Measurements from ENCODE around the gene TTLL5.
"Not testable (repeated sequence)": the region's sequence is repeated elsewhere in the genome, so short reads cannot be mapped to it uniquely, and the experiment has no call there.

TTLL5 gene

DNA sequence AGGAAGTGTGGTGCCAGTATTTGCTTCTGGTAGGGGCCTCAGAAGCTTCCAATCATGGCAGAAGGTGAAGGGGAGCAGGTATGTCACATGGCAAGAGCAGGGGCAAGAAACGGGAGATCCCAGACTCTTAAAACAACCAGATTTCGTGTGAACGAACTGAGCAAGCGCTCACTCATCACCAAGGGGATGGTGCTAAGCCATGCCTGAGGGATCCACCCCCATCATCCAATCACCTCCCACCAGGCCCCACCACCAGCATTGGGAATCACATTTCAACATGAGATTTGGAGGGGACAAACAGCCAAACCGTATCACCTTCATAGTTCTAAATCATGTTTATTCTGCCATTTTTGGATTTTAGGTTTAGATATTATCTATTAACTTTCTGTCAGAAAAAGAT is 179.9 kb downstream of the TTLL5 start:
- no peak for DNase-seq

DNA sequence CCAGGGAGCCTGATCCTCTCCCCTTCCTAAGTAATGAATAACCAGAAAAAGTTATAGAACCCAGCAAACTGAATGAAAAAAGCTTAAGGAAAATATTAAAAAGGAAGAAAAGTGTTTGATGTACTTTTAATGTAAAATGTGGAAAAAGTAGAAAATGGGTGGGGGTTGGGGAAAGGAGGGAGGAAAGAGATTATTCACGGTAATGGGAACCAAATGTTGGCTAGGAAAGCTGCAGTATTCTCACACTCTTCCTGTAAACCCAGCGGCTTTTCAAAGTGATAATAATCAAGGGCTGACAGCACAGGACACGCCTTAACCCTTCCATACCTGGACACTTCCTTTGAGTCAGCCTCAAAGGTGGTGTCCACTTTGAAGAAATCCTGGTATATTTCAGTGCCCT is 181.5 kb downstream of the TTLL5 start:
- DNase-seq = no peak

DNA sequence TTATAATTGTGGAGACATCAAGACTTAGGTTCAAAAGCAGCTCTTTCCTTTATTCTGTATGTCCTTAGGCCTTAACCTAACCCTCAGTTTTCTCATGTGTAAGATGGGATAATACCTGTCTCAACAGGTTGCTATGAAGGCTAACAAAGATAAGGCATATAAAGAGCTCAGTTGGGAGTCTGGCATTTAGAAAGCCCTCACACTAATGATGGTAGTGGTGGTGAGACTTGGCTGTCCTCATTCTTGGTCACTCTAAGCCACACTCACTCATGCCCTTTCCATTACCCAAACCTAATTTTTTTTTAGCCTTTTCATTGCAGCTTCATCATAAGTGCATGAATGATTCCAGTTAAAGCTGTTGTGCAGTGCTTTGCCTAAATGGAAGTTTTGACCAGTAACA is 183.4 kb downstream of the TTLL5 start:
- DNase-seq = no peak

DNA sequence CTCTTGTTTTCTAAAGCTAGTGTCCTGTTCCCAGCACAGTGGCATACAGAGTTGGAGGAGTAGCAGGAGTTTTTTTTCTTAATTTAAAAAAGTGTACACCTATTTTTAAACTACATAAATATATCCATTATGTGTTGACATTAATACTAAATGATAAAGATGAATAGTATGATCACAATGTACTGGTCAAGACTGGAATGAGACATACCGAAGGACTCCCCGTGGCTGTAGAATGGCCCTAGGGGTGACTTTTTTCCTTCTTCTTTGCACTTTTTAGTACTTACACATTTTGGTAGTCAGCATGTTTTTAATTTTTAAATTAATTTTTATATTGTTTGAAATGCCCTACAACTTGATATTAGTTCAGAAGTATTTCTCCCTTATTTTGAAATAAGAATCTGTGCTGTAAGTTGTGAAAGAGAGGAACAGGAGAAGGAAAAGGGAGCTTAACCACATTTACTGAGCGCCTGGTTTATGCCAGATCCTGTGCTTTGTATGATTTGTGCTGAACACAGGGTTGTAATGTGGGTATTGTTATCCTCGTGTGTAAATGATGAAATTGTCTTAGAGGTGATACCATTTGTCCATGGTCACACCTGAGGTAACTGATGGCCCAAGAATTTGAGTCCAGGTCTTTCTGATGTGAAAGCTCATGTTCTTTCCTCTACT is 184.2 kb downstream of the TTLL5 start:
- no peak for DNase-seq

DNA sequence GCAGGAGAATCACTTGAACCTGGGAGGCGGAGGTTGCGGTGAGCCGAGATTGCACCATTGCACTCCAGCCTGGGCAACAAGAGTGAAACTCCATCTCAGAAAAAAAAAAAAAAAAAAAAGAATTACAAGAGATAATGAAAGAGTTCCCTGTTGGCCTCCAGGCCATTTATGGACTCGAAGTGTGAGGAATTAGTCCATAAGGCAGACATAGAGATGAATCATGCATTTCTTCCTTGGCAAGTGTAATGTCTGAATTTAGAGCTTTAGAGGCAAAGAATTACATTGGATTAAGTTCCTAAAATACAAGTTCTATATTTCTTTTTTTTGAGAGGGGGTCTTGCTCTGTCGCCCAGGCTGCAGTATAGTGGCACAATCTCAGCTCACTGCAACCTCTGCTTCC is 185.6 kb downstream of the TTLL5 start:
- not testable (repeated sequence) for DNase-seq

DNA sequence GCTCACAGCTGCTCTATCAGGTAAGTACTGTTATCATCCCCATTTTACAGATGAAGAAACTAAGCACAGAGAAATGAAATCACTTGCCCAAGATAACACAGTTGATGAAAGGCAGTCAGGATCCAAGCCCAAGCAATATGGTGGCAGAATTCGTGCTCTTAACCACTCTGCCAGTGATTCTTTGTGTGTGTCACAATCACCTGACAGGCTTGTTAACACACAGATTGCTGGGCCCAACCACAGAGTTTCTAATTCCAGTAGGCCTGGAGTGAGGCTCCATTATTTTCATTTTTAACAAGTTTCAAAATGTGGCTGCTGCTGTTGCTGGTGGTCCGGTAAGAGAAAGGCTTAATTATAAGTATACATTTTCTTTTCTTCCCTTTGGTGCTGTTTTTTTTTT is 186.5 kb downstream of the TTLL5 start:
- no peak for DNase-seq

DNA sequence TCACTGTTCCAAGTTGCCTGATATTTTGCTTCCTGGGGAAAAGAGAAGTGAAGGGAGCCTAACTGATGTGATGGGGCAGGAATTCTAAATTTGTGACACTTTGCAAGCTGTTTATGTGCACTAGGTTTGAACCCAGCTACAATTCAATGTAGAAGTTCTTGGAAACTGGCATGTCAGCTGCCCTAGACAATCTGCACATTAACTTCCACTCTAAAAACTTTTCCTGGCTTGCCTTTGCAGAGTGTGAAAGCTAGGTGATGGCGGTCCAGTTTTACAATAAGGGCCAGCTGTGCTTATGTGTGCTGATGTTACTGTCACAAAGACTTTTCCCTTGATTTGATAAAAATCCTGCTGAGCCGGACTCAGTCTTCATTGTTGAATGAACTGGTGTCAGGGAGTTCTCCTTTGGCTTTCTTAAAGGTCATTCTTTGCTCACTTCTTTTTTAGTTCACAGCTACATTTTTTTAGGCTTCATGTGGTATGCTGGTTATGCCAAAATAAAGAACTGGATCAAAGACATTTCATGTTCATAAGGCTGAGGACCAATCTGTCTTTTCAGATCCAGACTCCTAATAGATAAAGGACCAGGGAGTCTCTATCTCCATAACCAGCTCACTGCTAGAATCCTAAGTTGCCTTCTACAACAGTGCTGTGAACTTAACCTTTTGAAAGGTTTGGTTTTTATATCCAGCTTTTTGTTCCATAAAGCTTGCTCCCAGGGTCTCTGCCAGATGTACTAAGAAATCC is 187.3 kb downstream of the TTLL5 start:
- DNase-seq = no peak

DNA sequence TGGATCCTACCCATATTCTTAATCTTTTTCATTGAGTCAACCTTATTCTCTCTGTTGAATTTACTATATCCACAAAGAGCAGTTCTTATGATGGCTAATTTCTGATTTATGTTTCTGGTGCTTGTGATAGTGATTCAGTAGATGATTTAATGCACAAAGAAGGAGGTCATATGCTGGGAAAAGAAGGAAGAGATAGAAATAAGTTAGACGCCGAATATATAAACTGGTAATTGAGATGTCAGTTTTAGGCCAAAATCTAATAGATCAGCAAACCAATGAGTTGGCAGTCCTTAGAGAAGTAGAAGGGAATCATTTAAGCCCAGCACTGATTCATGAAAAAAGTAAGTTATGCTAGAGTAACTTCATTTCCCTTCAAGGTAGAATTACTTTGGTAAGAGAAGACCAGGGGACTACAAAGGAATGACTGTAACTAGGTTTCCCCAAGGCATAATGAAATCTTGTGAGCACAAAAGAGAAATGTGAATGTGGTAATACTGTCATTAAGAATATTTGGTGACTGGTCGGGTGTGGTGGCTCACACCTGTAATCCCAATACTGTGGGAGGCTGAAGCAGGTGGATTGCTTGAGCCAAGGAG is 188.4 kb downstream of the TTLL5 start:
- no peak for DNase-seq

DNA sequence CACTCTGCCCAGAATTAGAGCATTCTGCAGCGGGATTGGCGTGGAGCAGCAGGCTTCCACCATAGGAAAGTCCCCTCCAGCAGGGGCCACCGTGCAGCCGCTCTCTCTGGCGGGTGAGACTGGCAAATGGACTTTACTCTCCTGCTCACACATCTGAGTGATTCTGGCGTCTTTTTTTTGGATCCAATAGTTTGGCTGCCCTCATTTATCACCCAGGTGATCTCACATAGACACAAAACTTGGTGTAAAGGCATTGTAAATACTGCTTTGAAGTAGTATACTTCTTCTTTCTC is 190.5 kb downstream of the TTLL5 start:
- DNase-seq = no peak

DNA sequence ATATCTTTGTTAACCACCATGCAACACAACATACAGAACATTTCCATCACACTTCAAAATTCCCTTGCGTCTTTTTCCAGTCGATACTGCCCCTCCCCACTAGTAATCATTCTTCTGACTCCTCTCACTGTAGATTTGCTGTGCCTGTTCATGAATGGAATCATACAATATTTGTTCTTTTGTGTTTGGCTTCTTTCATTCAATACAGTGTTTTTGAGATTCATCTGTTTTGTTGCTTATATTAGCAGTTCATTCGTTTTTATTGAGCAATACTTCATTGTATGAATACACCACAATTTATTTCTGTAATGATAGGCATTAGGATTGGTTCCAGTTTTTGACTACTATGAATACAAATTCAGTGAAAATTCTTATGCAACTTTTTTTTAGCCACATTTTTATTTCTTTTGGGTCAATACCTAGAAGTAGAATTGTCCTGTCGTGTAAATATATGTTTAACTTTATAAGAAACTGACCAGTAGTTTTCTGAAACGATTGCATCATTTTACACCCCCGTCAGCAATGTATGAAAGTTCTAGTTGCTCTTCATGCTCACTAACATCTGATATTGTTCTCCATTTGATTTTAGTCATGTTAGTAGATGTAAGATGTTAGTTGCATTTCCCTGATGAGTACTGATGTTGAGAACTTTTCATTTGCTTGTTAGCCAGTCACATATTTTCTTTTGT is 193.2 kb downstream of the TTLL5 start:
- no peak for DNase-seq

DNA sequence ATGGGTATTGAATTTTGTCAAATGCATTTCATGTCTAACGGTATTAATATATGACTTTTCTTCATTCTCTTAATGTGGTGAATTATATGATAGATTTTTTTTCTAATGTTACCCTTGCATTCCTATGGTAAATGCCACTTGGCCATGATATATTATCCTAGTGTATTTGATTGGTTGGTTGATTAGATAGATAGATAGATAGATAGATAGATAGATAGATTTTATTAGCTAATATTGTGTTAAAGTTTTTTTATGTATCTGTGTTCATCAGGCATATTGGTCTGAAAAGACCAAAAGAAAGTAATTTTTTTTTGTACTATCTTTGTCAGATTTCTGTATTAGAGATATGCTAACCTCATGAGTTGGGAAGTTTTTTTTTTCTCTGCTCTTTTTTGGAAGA is 196.2 kb downstream of the TTLL5 start:
- no peak for DNase-seq

DNA sequence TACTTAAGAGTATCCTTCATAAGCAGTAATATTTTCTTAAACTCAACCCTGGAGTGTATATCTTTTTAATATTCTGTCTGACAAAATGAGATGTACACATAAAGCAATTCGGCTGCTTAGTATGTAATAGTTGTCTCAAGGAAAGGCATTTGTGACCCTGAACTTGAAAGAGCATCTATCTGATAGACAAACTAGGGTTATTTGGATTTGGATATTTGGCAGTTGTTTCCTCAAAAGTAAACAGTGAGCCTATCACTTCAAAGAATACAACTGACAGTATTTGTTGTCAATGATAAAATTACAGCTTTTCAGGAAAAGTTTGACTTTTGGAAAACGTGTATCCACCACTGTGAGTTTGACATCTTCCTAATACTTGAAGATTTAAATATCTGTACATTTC is 197.3 kb downstream of the TTLL5 start:
- DNase-seq = no peak

DNA sequence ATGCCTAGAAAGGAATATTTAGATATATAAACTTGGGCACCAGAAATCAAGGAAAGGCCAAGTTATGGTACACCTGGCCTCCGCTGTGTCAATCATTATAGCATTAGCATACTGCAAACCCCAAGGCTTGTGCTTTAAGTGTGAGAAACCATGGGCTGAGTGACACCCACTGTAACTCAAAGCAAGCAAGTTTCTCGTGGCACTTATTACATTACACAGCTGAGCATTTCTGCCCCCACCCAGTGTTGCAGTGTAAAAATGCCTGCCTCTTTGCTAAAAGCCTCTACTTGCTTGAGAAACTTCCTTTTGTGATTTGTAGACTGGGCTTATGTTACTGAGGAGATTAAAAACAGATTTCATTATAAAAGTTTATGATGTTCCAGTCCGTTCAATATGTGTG is 198.7 kb downstream of the TTLL5 start:
- DNase-seq = no peak

DNA sequence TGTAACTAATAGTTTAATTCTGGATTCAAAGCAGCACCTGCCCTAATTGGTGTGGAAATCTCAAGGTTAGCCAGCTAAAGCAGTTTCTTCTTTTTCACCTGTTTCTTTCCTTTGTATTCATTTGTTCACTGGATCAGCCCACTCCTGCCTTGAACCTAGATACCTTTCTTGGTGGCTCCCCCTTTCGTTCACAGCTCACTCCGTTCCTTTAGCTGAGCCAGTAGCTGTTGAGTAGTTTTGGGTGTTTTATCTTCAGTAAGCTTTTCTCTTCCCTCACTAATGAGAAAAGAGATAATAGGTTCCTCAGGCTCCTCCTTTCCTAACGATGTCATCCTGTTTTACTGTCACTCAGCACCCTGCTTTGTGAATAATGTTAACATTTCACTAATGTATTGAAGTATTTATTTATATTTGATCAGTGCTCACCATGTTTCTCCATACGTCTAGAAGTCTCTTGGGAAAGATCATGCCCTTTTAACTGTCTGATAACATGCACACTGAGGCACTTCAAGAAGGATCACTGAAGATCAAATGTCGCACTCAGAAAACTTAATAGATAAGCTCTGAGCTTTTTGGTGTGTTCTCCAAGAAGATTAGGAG is 199.6 kb downstream of the TTLL5 start:
- no peak for DNase-seq

DNA sequence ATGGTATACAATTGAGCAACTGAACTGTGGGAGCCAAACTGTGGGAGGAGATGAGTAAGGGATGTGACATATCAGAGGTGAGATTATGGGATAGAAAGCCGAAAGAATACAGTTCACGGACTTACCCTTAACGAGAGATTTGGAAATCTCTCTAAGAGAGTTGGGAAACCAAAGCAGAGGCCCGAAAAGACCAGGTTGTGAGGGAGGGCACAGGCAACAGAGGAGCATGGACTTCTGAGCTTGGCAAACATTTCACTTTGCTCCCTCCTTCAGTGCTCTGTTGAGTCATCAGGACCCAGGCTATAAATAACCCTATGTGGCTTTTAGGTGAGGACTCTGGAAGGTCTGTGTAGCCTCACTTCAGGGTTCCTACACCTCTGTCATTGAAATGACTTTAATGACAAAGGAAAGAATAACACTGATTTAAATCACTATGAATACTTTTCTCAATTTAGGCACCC is 200.1 kb downstream of the TTLL5 start:
- DNase-seq = no peak

DNA sequence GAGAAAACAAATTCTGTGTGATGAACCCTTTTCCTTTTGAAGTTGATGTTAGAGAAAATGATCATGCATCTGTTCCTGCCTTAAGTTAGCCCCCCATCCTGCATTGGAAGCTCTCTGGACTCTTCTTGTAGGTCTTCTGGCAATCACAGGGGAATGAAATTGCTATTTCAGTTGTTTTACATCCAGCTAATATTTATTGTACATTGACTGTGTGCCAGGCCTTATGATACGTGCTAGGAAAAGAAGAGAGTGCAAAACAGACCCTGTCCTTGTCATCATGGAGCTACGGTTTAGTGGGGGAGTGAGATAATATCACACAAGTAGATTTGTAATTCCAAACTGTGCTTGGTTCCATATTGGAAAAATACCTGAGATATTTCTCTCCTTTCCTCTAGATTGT is 202.2 kb downstream of the TTLL5 start:
- no peak for DNase-seq

DNA sequence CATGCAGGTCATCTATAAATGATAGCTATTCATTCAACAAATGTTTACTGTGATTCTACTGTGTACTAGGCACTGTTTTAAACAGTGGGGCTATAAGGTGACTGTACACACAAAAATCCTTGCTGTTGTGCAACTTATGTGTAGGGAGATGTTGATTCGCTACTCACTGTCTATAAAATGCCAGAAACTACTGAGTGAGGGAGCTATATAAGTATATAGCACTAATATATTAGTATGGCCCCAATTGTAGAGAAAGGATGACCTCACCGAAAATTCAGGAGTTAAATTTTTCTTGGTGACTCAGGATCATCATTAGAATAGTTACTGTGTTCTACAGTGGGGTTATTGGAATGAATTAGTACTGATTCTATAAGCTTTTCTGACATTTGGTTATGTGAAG is 203.3 kb downstream of the TTLL5 start:
- DNase-seq = no peak

DNA sequence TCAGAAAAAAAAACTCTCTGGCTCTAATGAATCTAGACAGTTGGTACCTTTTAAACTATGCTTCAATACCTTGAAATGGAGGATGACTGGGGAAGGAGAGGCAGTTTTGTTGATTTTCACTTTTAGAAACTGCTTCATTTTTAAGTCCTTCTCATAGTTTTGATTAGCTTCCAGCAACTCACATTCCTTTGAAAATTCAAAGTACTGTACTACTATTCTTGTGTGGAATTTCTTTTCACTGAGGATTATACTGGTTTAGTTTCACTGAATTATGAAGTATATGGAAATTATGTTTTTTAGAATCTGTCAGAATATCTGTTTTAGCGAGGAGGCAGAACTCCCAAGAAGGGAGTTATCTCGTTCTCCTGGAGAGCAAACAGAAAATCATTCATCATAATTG is 204.5 kb downstream of the TTLL5 start:
- no peak for DNase-seq

DNA sequence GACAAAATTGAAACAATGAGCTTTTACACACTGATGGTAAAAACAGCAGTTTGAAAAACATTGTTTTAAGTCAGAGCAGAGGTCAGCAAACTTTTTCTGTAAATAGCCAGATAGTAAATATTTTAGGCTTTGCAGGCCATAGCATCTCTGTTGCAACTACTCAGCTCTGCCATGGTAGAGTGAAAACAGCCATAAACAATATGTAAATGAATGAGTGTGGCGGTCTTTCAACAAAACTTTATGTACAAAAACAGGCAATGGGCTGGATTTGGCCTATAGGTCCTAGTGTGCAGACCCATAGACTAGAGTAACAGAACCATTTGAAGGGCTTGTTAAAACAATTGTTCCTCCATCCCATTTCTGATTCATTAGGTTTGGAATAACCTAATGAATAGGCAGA is 205.9 kb downstream of the TTLL5 start:
- no peak for DNase-seq

DNA sequence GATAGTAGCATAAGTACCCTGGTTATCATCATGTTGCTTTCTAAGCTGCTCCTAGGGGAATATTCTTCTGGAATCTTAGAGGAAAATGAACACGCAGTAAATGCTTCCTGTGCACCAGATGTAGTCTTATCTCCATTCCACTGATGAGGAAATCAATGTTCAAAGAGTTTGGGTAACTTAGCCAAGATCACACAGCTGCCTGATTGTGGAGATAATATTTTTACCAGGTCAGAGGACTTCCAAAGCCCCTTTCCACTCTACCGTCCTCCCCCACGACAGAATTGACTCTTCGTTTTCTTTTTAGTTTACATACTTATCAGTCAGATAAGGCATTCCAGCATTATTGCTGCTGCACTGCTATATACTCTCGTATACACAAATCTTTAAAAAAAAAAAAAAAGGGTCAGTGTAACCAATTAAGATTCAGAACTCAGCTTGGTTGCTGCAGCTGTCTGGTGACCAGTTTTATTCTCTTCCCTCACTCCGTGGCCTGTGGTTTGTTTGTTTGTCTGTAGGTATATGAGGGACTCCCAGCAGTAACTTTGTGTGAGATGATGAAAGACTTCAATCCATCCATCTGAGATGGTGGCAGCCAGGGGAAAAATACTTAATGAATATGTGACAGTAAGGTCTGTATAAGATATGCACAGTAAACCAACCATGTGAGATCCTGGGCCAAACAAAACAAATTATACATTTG is 210.3 kb downstream of the TTLL5 start:
- no peak for DNase-seq

DNA sequence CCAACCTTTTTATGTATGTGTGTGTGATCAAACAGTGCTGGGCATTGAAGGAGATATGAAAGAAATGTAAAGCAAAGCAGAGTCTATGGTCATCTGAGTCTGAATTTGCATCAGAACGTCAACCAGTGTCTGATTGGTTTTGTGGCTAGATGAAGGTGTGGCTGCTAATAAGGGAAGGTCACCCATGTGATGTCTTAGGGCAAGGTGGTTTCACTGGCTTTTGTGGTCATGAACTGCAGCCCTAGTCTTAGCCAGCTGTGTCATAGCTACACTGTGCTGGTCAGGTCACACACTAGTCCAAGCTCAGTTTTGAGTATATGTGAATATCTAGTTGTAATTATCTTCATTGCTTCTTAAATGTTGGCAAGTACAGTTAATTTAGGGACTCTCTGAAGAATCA is 214.9 kb downstream of the TTLL5 start:
- DNase-seq = no peak

DNA sequence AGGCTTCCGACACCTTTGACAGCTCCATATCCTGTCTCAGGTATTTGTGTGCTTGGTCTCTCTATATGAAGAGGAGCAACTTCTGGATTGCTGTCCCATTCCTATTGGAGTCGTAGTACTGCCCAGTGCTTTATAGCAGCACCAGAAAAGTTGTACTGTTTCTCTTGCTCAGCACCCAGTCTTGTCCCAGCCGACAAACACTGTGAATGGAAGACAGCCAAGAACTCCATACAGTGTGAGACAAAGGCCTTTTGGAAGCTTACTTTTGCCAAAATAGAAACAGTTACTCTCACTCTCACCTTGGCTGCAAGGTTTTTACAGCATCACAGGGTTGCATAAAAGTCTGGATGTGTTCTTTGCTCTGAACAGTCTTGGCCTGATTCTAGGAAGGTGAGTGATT is 215.5 kb downstream of the TTLL5 start:
- no peak for DNase-seq

DNA sequence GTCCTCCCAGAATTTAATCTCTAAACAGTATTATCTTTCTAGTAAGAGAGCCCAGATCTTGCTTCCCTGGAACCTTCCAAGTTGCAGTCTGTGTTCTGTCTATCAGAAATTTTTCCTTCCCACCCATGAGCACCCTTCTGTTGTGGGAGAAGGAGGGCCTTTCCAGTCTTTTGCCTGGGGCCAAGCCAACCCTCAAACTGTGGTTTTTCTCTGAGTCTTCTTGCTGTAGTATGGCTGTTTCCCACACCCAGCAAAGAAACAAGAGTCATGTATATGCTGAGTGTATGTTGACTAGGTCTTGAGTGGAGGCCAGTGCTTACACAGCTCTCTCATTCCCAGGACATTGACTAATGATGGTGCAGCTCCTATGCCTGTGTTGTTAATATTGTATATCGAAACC is 216.2 kb downstream of the TTLL5 start:
- no peak for DNase-seq

Data from bone marrow (tissue), 2 donors.